Gastroesophageal sphincter (tissue), 4 donors: Measurements from ENCODE around the gene SRPK2. TPM values are rescaled to one million over a fixed set of nuclear protein-coding genes. Genes with fewer than 3 reads are reported as not detected.

Source experiments
- ATAC-seq: fragments of 150-250 bp; one replicate; pipeline ENCODE4 v1.9.1; 2016; ENCODE audit warnings: mild to moderate bottlenecking, moderate library complexity
- H3K27ac ChIP-seq, 4 donors: fragments of 200-600 bp; sonication (generic) in 3 of 4; 1 replicate in 3 of 4; 2 replicates in 1 of 4; pipeline ENCODE4 v1.5.1; 2016 to 2019
- H3K27me3 ChIP-seq: fragments of 200-600 bp; sonication (generic); one replicate; pipeline ENCODE4 v1.5.1; 2019
- H3K36me3 ChIP-seq, 2 donors: fragments of 200-600 bp; sonication (generic); one replicate each; pipeline ENCODE4 v1.5.1; 2019; ENCODE audit warnings: control low read depth in 1 of 2
- H3K4me1 ChIP-seq, 3 donors: fragments of 200-600 bp; sonication (generic); 1 replicate in 2 of 3; 2 replicates in 1 of 3; pipeline ENCODE4 v1.5.1; 2016 to 2019; ENCODE audit warnings: control low read depth in 2 of 3
- H3K4me3 ChIP-seq, 2 donors: fragments of 200-600 bp; sonication (generic); one replicate each; pipeline ENCODE4 v1.5.1; 2019; ENCODE audit warnings: mild to moderate bottlenecking in 1 of 2, moderate library complexity in 1 of 2
- H3K9me3 ChIP-seq, 3 donors: fragments of 200-600 bp; sonication (generic); one replicate each; pipeline ENCODE4 v1.5.1; 2017 to 2019; ENCODE audit warnings: control low read depth in 2 of 3
- EP300 ChIP-seq: sonication (generic); formaldehyde crosslinking; IDR thresholded peaks from one replicate; pipeline ENCODE4 v1.6.1; 2017; ENCODE audit warnings: antibody characterized with exemption, mild to moderate bottlenecking
- POLR2A ChIP-seq, 2 donors: fragments of 450-650 bp; IDR thresholded peaks; one replicate each; pipeline ENCODE4 v1.6.1; 2017; ENCODE audit warnings: antibody characterized with exemption in 2 of 2, mild to moderate bottlenecking in 2 of 2, moderate library complexity in 1 of 2
- POLR2AphosphoS5 ChIP-seq: sonication (generic); formaldehyde crosslinking; IDR thresholded peaks from one replicate; pipeline ENCODE4 v1.6.1; 2017; ENCODE audit warnings: antibody characterized with exemption
- WGBS, 2 donors: methylation state at CpG; one replicate each; pipeline ENCODE4 v1.1.5; 2018; ENCODE audit warnings: low coverage in 1 of 2; 5-methylcytosine and 5-hydroxymethylcytosine counted together
- total RNA-seq, 4 donors: library from RNA; depleted of rRNA; stranded (reverse); fragments of >200 nt; gene quantifications; one replicate each; pipeline ENCODE4 v1.1.0, GENCODE V29; 2016
- TF ChIP-seq, protein P1 (sequence below), 4 experiments: fragments of 200-600 bp in 2 of 4; fragments of 450-650 bp in 2 of 4; sonication (generic) in 1 of 4; IDR thresholded peaks; one replicate each; pipeline ENCODE4 v1.5.1; 2017 to 2019; ENCODE audit warnings: antibody characterized with exemption in 4 of 4, mild to moderate bottlenecking in 2 of 4, moderate library complexity in 2 of 4

The SRPK2 gene
- total RNA-seq, 4 donors from 2014 or later, result 41.7 to 47.9 (median 43.8) TPM

DNA sequence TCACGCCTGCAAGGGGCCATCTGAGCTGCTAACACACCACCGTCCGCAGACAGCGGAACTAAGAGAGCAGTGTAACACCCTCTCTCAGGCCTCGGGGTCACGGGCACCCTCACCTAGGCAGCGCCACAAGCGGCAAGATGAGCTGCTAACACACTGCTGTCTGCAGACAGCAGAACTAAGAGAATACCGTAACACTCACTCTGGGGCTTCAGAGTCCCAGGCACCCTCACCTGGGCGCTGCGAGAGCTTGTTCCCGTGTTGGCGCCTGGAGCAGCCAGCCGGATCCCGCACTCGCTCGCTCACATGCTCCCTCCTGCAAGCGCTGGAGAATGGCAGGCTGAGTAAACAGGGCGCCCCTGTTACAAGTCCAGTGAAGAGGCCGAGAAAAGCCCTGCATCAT, 160.2 kb downstream of the SRPK2 start:
- no peak for ATAC-seq

DNA sequence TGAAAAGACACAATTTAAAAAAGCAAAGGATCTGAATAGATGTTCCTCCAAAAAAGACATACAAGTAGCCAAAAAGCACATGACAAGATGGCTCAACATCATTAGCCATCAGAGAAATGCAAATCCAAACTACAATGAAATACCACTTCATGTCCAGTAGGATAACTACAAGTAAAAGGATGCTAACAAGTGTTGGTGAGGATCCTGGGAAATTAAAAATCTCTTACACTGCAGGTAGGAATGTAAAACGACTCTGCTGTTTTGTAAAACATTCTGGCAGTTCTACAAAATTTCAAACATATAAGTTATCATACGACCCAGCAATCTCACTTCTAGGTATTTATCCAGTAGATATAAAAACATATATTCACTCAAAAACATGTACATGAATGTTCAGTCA, 161.3 kb downstream of the SRPK2 start:
- no peak for TF ChIP-seq POLR2A (IDR thresholded peaks at IDR 0.05)
- ATAC-seq, result no peak
- Histone ChIP-seq H3K4me1 (peaks cover 0 to 23% (median 2%) of the 10 kb centered on the region in 3 donors), H3K36me3 (no peaks in the 10 kb centered on the region), H3K9me3 (no peaks in the 10 kb centered on the region), H3K27me3 (no peaks in the 10 kb centered on the region), H3K27ac (no peak overlapping the region), H3K4me3 (no peak overlapping the region)
- 94 to 96% methylated on average over 2 of the region's 2 CpGs for WGBS, 2 donors

More for the DNA sequence above, 160.2 kb downstream of the SRPK2 start:
- no peak for TF ChIP-seq POLR2AphosphoS5
- Histone ChIP-seq H3K36me3 (no peaks in the 10 kb centered on the region), H3K27ac (no peak overlapping the region), H3K9me3 (no peaks in the 10 kb centered on the region), H3K27me3 (no peaks in the 10 kb centered on the region), H3K4me3 (no peak overlapping the region), H3K4me1 (peaks cover 0 to 13% (median 0%) of the 10 kb centered on the region in 3 donors)
- 88 to 100% methylated on average over 1 to 3 of the region's 20 CpGs for WGBS, 2 donors

DNA sequence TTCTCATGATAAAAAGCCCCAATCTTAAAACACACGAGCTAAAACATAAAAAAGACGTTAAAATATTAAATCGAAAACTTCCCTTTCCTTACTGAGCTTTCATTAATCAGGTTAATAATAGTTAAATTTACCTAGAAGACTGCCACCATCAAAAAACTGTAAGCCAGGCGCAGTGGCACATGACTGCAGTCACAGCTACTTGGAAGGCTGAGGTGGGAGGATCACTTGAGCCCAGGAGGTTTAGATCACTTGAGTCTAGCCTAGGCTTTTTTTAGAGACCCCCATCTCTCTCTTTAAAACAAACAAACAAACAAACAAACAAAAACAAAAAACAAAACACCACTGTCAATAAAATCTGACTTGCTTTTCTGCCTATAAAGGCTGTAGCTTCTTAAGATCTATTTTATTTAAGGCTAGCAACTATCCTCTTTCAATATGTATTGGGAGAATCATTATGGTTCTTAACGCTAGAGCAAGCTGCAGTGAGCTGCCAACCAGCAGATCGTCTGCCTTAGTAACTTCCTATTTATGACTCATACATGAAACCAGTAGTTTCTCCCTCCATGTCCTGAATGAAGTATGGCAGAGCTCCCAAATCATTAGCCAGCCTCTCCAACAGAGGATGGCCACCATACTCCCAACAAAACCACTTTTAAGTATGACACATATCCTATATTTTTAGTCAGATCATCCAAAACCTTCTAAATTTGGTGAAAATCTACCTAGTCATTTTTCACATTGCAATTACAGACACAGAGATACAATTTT, 163.7 kb downstream of the SRPK2 start:
- no peaks in the 10 kb centered on the region for H3K9me3 ChIP-seq
- WGBS, 2 donors, result 59% methylated on average over 6 of the region's 6 CpGs
- H3K36me3 ChIP-seq, result no peaks in the 10 kb centered on the region
- TF ChIP-seq POLR2AphosphoS5, result no peak
- TF ChIP-seq POLR2A (IDR thresholded peaks at IDR 0.05), result no peak
- TF ChIP-seq, protein P1, sequence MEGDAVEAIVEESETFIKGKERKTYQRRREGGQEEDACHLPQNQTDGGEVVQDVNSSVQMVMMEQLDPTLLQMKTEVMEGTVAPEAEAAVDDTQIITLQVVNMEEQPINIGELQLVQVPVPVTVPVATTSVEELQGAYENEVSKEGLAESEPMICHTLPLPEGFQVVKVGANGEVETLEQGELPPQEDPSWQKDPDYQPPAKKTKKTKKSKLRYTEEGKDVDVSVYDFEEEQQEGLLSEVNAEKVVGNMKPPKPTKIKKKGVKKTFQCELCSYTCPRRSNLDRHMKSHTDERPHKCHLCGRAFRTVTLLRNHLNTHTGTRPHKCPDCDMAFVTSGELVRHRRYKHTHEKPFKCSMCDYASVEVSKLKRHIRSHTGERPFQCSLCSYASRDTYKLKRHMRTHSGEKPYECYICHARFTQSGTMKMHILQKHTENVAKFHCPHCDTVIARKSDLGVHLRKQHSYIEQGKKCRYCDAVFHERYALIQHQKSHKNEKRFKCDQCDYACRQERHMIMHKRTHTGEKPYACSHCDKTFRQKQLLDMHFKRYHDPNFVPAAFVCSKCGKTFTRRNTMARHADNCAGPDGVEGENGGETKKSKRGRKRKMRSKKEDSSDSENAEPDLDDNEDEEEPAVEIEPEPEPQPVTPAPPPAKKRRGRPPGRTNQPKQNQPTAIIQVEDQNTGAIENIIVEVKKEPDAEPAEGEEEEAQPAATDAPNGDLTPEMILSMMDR (IDR thresholded peaks at IDR 0.05), result no peak
- TF ChIP-seq EP300, result no peak
- peaks cover 0 to 34% (median 2%) of the 10 kb centered on the region in 3 donors for H3K4me1 ChIP-seq
- no peak overlapping the region for H3K27ac ChIP-seq
- no peaks in the 10 kb centered on the region for H3K27me3 ChIP-seq
- ATAC-seq, result peak; percentile 41
- H3K4me3 ChIP-seq, result no peak overlapping the region

DNA sequence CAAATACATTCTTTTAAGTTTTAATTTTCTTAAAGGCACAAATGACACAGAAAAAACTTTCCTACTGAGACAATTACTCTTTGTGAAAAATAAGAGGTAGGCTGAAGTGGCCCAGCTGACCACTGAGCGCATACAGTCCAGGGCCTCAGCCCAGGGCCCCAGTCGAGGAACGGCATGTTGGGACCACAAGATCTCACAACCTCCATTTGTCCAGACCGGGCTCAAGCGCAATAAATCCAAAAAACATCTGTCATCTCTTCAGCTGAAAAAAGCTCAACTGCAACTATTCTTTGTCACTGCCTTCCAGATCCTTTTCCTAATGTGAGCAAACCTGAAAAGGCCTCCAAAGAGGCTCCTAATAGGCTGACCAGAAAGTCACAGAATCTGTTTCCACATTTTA, 165.8 kb downstream of the SRPK2 start:
- TF ChIP-seq POLR2A (IDR thresholded peaks at IDR 0.05), result no peak
- TF ChIP-seq, protein P1 (IDR thresholded peaks at IDR 0.05), result no peak
- TF ChIP-seq EP300, result no peak
- no peak for TF ChIP-seq POLR2AphosphoS5
- WGBS, 2 donors, result 78 to 100% methylated on average over 2 to 5 of the region's 5 CpGs
- no peak overlapping the region for H3K4me3 ChIP-seq
- H3K27me3 ChIP-seq, result no peaks in the 10 kb centered on the region
- H3K4me1 ChIP-seq, result peaks cover 0 to 43% (median 2%) of the 10 kb centered on the region in 3 donors
- H3K9me3 ChIP-seq, result no peaks in the 10 kb centered on the region
- ATAC-seq, result no peak
- H3K27ac ChIP-seq, result no peak overlapping the region
- H3K36me3 ChIP-seq, result no peaks in the 10 kb centered on the region

DNA sequence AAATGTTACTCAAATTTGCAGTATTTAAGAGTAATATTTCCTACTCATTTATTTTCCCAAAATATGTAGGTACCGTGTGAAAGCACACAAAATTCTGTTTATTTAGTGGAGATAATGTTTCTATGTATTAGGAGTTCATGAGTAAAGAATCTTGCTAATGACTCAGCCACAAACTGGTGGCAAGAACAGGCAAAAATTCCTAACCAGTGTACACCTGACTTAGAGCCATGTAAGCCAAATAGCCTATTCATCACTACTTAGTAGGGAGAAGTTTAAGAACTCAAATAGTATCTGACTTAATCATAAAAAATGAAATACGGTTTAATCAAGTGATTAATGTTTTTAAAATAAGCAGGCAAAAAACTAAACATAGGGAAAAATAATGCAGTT, 169.0 kb downstream of the SRPK2 start:
- Histone ChIP-seq H3K4me1 (peaks cover 2 to 38% (median 2%) of the 10 kb centered on the region in 3 donors), H3K4me3 (no peak overlapping the region), H3K27me3 (no peaks in the 10 kb centered on the region), H3K9me3 (no peaks in the 10 kb centered on the region), H3K36me3 (no peaks in the 10 kb centered on the region), H3K27ac (peak overlapping the region in 3 of 4 donors; percentile 12 to 28 (median 13))
- peak; percentile 67 for ATAC-seq
- peak; percentile 33 for TF ChIP-seq POLR2AphosphoS5
- TF ChIP-seq, protein P1 (IDR thresholded peaks at IDR 0.05), result no peak
- 35 to 39% methylated on average over 2 of the region's 2 CpGs for WGBS, 2 donors
